ENCODE results near the gene DEFB108B.
"Not testable (repeated sequence)": the region's sequence is repeated elsewhere in the genome, so short reads cannot be mapped to it uniquely, and the experiment has no call there.

The DEFB108B gene, protein sequence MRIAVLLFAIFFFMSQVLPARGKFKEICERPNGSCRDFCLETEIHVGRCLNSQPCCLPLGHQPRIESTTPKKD

GRCh38 chr11:71832811-71833210 is at the start of gene DEFB108B:
Gene DEFB108B (plus strand): TSS chr11:71833200. CDS start chr11:71833200, 0 bp downstream.
- FAIRE-seq; DNase-seq (ENCODE audit: insufficient read length, low spot score): not testable (repeated sequence)

- FAIRE-seq: not testable (repeated sequence)
- peak; percentile 40 for DNase-seq (ENCODE audit: insufficient read length, low spot score)
Measured at GRCh38 chr11:71786114-71786847, 46.7 kb upstream of the DEFB108B start.

DNA sequence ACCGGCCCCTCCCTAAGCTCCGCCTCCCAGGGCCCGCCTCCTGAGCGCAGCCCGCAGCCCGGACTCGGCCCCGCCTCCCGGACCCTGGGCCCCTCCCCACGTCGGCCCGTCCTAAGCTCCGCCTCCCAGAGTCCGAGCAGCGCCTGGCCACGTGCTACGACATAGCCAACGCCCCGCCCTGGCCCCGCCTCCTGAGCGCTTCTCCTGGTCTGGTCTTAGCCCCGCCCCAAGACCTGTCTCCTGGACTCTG is 46.2 kb upstream of the DEFB108B start:
- peak; percentile 80 for DNase-seq (ENCODE audit: insufficient read length, low spot score)
- FAIRE-seq: not testable (repeated sequence)

DNA sequence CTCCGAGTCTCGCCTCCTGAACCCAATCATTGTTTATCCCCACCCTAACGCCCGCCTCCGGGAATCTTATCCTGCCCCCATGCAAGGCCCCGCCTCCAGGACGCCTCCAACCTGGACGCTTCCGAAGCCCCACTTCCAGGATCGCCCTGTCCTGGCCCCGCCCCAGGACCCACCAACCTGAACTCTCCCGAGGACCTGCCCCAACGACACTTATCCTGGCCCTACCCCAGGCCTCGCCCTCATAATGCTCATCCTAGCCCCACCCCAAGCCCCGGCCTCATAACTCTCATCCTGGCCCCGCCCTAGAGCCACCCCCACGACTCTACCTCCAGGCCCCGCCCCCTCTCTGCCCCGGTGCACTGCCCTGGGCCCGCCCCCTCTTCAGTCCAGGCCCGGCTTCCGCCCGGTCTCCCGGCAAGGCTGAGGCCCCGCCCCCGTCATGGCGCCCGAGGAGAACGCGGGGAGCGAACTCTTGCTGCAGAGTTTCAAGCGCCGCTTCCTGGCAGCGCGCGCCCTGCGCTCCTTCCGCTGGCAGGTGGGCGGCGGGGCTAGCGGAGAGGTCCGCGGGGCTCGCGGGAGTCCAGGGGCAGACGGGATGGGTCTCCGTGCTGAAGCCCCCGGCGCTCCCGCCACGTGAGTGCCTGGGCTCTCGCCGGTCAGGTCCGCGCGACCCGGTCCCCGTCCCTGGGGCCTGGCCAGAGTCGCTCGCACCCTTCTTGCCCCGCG is 45.7 kb upstream of the DEFB108B start:
- DNase-seq (ENCODE audit: insufficient read length, low spot score): peak; percentile 52
- no peak for FAIRE-seq
- TF ChIP-seq POLR2A (IDR thresholded peaks at IDR 0.05; ENCODE audit: low read depth, low read length): peak; percentile 50; the same call in 1 of the 2 replicates

DNA sequence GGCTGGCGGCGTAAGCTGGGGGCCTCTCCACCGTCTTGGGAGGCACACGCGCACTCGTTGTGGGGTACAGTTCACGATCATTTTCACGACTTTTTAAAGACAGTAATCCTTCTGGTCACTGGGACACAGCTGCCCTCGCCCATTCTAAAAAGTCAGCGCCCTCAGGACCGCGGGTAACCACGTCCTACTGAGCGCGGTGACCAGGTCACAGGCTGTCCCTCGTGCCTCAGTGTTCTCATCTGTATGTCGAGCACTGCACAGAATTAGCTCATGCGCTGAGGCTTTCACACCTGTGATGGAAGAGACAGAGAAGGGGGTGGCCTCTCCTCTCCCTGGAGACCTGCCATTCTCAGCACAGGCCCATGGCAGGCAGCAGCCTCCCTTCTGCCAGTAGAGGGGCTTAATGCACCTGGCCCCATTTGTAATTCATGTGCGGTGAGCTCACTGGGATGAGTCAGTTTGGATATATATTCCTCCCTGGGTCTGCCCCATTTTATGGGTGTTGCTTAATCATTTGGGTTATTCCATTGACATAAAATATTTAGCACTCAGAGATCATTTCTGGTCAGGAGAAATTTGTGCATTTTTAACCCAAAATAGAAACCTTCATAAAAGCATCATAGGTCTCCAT is 45.1 kb upstream of the DEFB108B start:
- DNase-seq (ENCODE audit: insufficient read length, low spot score); FAIRE-seq: not testable (repeated sequence)

- DNase-seq (ENCODE audit: insufficient read length, low spot score); FAIRE-seq: not testable (repeated sequence)
Measured at GRCh38 chr11:71789444-71790196, 43.4 kb upstream of the DEFB108B start.

- FAIRE-seq; DNase-seq (ENCODE audit: insufficient read length, low spot score): not testable (repeated sequence)
Measured at GRCh38 chr11:71791111-71791510, 41.9 kb upstream of the DEFB108B start.

DNA sequence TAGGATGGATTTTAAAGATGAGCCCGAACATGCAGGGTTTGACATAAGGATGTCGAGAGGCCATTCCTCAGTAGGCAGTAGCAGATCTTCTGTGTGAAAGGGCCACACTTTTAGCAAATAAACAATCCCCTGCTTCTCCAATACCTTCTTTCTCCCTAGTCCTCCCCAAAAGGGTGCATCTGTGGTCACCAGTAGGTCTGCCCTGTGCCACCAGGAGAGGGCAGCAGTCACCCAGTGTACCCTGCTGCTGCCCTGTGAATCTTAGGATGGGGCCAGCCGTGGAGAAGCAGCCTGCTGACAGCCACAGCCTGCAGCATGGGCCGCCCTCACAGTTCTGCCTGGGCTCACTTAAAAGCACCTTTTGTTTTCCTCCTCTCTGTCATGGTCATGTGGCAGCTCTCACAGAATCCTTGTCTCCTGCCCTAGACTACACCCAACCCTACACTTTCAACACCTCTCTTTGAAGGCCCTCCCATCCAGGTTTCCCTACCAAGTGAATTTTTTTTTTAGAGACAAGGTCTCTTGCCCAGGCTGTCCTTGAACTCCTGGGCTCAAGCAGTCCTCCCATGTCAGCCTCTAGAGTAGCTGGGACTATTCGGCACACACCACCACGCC is 40.3 kb upstream of the DEFB108B start:
- not testable (repeated sequence) for FAIRE-seq

GRCh38 chr11:71794386-71795040 is 38.5 kb upstream of the DEFB108B start:
- FAIRE-seq: peak; percentile 20
- DNase-seq (ENCODE audit: insufficient read length, low spot score): peak; percentile 32

More for the DNA sequence above, 40.3 kb upstream of the DEFB108B start:
- DNase-seq (ENCODE audit: insufficient read length, low spot score): peak; percentile 13

GRCh38 chr11:71795236-71795635 is 37.8 kb upstream of the DEFB108B start:
- FAIRE-seq; DNase-seq (ENCODE audit: insufficient read length, low spot score): not testable (repeated sequence)

DNA sequence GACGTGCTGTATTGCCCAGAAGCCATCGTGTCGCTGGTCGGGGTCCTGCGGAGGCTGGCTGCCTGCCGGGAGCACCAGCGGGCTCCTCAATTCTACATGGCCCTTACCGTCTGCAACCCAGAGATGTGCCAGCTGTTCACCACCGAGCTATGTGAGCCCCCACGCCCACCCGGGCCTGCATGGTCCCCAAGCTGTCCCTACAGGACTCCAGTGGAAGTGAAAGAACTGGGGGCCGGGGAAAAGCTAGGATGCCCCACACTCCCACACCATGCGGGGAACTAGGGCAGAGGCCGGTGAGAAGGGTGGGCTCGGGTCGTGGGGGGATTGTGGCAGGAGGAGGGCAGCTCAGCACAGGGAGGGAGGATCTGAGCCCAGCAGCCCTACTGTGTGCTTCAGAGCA is 37.0 kb upstream of the DEFB108B start:
- FAIRE-seq; DNase-seq (ENCODE audit: insufficient read length, low spot score): not testable (repeated sequence)

DNA sequence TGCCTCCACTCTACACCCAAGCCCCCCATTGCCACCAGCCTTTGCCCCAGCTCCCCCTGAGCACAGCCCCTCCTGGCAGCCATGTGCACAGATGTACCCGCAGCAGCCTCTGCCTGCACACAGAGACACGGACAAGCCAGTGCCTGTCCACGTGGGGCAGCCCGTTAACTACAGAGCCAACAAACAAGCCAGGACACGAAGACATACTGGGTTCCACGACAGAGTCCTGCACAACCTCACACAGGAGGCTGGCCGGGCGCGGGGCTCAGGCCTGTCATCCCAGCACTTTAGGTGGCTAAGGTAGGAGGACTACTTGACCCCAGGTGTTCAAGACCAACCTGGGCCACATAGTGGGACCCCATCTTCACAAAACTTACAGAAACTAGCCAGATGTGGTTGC is 36.2 kb upstream of the DEFB108B start:
- not testable (repeated sequence) for FAIRE-seq; DNase-seq (ENCODE audit: insufficient read length, low spot score)

DNA sequence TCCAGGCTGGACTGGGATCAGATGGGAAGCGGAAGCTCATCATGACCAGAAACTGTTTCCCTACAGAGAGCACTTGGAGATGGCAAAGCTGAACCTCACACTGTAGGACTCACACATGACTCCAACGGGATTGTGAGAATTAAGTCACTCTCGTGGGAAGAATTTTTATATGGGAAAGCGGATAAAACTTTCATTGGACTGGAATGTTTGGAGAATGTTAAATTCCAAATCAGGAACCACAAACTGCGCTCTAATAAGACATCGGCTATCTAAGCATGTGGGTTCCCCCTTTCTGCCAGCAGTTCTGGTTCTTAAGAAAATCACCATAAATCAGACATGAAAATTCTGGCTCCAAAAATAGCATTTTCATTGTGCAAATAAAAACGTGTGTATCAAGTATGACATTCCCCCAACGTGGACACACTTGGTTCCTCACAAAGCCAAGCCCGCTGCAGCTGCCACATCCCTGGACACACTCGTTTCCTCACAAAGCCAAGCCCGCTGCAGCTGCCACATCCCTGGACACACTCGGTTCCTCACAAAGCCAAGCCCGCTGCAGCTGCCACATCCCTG is 33.4 kb upstream of the DEFB108B start:
- not testable (repeated sequence) for FAIRE-seq; DNase-seq (ENCODE audit: insufficient read length, low spot score)

DNA sequence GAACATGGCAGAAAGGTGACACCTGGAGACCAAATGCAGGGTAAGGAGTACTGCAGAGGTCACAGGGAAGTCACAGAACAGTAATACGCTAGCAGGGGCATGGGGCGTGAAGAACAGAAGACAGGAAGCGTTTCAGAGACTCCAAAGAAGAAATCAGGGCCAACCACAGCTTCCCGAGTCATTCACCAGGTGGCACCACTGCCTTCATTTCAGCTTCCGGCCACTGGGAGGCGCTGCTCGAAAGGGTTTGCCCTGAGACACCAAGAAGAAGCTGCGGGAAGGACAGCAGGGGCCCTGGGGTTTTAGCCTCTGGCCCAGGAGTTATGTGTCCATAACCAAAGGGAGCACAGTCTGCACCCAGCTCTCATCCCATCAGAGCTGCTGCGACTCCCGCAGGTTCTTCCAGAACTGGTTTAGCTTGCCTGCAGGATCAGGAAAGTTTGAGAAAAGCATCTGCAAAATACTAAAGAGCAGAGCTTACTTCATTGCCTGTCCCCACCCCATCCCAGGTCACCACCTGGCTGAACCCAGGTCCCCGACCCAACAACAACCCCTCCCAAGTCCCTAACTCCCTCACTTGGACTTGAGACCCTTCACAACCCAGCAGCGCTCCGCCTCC is 32.6 kb upstream of the DEFB108B start:
- DNase-seq (ENCODE audit: insufficient read length, low spot score): peak; percentile 45
- FAIRE-seq: not testable (repeated sequence)

DNA sequence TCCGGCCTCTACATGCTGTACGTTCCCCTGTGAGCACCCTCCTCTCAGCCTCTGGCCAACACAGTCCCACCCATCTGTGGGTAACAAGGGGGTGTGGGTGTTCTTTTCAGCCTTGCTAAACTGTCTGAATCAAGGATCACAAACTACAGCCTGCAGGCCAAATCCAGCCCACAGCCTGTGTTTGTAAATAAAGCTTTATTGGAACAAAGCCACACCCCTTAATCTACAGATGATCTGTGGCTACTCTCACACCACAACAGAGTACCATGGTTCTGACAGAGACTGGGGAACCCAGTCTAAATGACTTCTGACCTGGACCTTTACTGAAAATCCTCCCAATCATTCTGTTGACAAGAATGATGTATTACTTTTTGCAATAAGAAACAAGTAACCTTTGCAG is 32.0 kb upstream of the DEFB108B start:
- FAIRE-seq; DNase-seq (ENCODE audit: insufficient read length, low spot score): not testable (repeated sequence)

DNA sequence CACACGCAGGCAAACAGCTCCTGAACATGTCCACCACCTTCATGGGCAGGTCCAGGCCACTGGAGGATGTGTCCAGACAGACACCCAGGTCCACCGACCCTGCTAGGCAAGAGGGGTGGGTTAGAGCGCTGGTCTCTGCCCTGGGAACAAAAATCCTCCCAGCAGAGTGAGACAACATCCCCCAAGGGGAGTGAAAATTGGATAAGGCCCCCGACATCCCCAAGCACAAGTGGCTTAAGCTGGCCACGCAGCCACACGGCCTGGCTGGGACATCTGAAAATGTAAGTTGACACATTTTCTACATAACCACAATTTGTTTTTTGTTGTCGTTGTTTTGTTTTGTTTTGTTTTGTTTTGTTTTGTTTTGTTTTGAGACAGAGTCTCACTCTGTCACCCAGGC is 30.1 kb upstream of the DEFB108B start:
- not testable (repeated sequence) for FAIRE-seq; DNase-seq (ENCODE audit: insufficient read length, low spot score)

DNA sequence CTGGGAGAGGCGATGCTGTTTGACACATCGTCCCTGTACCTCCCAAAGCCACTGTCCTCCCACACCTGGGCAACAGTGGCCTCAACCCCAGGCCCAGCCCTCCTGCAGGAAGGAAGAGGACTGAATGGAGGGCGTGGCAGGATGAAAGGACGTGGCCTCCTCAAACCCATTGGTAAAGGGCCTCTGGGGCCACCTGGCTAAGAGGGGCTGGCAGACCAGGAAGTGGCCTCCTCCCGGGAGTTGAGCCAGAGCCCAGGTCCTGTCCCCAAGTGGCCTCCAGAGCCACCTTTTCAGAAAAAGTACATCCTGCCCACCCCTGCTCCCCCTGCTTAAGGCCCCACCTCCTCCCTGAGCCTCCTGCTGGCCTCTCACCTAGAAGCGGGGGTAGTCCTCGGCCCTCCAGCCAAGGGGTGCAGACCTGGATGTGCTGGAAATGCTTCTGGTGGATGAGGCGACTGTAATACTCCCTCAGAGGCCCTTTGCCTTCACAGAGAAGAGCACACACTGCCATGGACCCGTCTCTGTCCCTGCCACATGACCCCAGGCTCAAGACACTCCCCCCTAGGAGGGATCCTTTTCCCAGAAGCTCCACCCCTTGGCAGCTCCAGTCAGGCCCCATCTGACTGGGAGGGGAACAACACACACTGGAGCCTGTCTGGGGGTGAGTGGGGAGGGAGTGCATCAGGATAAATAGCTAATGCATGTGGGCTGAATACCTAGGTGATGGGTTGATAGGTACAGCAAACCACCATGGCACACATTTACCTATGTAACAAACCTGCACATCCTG is 28.6 kb upstream of the DEFB108B start:
- FAIRE-seq; DNase-seq (ENCODE audit: insufficient read length, low spot score): not testable (repeated sequence)

DNA sequence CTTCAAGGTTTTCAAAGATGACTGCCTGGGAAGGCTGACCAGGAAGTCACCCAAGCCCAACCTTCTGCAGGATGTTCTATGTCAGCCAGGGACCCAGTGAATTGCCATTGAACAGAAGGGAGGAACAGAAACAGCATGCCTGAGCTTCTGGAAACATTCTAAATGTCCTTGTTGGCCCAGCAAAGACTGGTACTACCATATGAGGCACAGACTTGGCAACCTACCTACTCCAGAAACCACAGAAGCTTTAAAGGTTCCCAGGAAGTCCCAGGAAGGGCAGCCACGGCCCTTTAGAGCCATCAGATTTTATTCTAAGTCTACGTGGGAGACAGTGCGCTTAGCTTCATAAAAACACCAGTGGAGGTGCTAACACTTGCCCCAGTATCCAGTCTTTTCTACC is 20.5 kb upstream of the DEFB108B start:
- FAIRE-seq; DNase-seq (ENCODE audit: insufficient read length, low spot score): not testable (repeated sequence)

All from H54 (cell line).